Spinal cord (tissue), 10 donors: ENCODE results near the gene CBFA2T3. TPM values are rescaled to one million over a fixed set of nuclear protein-coding genes. Genes with fewer than 3 reads are reported as not detected.

ENCODE experiments used
- DNase-seq, 6 donors: peaks; one replicate each; pipeline versions ENCODE4 v3.0.0 to v3.0.0-alpha.2; 2013 to 2015; ENCODE audit warnings: low spot score in 6 of 6, low read depth in 4 of 6
- H3K27ac ChIP-seq: one replicate; pipeline ENCODE4 v1.5.1; 2013; ENCODE audit warnings: low read depth, low read length, control low read depth
- H3K27me3 ChIP-seq: one replicate; pipeline ENCODE4 v1.6.1; 2013; ENCODE audit warnings: low read length; ENCODE audit not compliant: control insufficient read depth, insufficient read depth
- H3K36me3 ChIP-seq: one replicate; pipeline ENCODE4 v1.6.1; 2013; ENCODE audit warnings: low read length; ENCODE audit not compliant: control insufficient read depth, insufficient read depth
- H3K4me1 ChIP-seq: one replicate; pipeline ENCODE4 v1.6.1; 2013; ENCODE audit warnings: low read length; ENCODE audit not compliant: control insufficient read depth, insufficient read depth
- H3K4me3 ChIP-seq: one replicate; pipeline ENCODE4 v1.5.1; 2013; ENCODE audit warnings: low read depth, low read length, control low read depth
- H3K9me3 ChIP-seq: one replicate; pipeline ENCODE4 v1.6.1; 2013; ENCODE audit warnings: low read length; ENCODE audit not compliant: control insufficient read depth, insufficient read depth
- WGBS: methylation state at CpG from one replicate; pipeline ENCODE4 v1.1.5; 2013; ENCODE audit warnings: missing lambda C conversion rate; ENCODE audit not compliant: insufficient coverage; 5-methylcytosine and 5-hydroxymethylcytosine counted together
- polyA plus RNA-seq, 2 donors: library from polyadenylated mRNA; unstranded; fragments of 120-200 nt; gene quantifications; one replicate each; pipeline ENCODE4 v1.2.1, GENCODE V29; 2013; ENCODE audit not compliant: insufficient read length in 2 of 2
- total RNA-seq, 2 donors: library from RNA; depleted of rRNA in 1 of 2; stranded (reverse); fragments of 120-200 nt in 1 of 2; fragments of >200 nt in 1 of 2; gene quantifications; one replicate each; pipeline versions ENCODE4 v1.2.3 to v1.2.4, GENCODE V29; 2013 to 2014
- donor health status: healthy.

The CBFA2T3 gene
- total and polyA plus RNA-seq, 4 donors, result 1.2 to 19.5 (median 11.0) TPM

GRCh38 chr16:88866151-88866920 lies 110.7 kb downstream of the CBFA2T3 start, which contains the start of gene PABPN1L:
Gene PABPN1L, minus strand, starts transcription at chr16:88866660. Its CDS starts 54 bp downstream, at chr16:88866606.
- H3K4me3 ChIP-seq, result no peak within 1 kb of the TSS
- H3K27ac ChIP-seq, result no peak within 1 kb of the TSS
- peaks cover 9% of the 10 kb centered on the region for H3K4me1 ChIP-seq
- peaks cover 36% of the 10 kb centered on the region for H3K36me3 ChIP-seq
- WGBS, result 78% methylated on average over 11 of the region's 20 CpGs
- no peak for DNase-seq
- H3K9me3 ChIP-seq, result no peaks in the 10 kb centered on the region
- H3K27me3 ChIP-seq, result no peaks in the 10 kb centered on the region

GRCh38 chr16:88865742-88866141 lies 111.3 kb downstream of the CBFA2T3 start:
- 88% methylated on average over 15 of the region's 15 CpGs for WGBS
- Histone ChIP-seq H3K36me3 (peaks cover 42% of the 10 kb centered on the region), H3K4me1 (peaks cover 5% of the 10 kb centered on the region), H3K27ac (no peak overlapping the region), H3K27me3 (no peaks in the 10 kb centered on the region), H3K4me3 (no peak overlapping the region), H3K9me3 (no peaks in the 10 kb centered on the region)
- DNase-seq, result no peak

- Histone ChIP-seq H3K27ac (no peak overlapping the region), H3K4me3 (no peak overlapping the region), H3K36me3 (peaks cover 46% of the 10 kb centered on the region), H3K9me3 (no peaks in the 10 kb centered on the region), H3K27me3 (no peaks in the 10 kb centered on the region), H3K4me1 (peaks cover under 1% of the 10 kb centered on the region)
- DNase-seq, result no peak
- WGBS, result 71% methylated on average over 14 of the region's 14 CpGs
Observed at GRCh38 chr16:88865310-88865709, 111.7 kb downstream of the CBFA2T3 start.

GRCh38 chr16:88864521-88864920 lies 112.5 kb downstream of the CBFA2T3 start:
- no peak for DNase-seq
- H3K36me3 ChIP-seq, result peaks cover 54% of the 10 kb centered on the region
- no peaks in the 10 kb centered on the region for H3K4me1 ChIP-seq
- no peak overlapping the region for H3K4me3 ChIP-seq
- H3K9me3 ChIP-seq, result no peaks in the 10 kb centered on the region
- H3K27ac ChIP-seq, result no peak overlapping the region
- 82% methylated on average over 12 of the region's 18 CpGs for WGBS
- H3K27me3 ChIP-seq, result no peaks in the 10 kb centered on the region

- Histone ChIP-seq H3K27me3 (no peaks in the 10 kb centered on the region), H3K4me1 (no peaks in the 10 kb centered on the region), H3K36me3 (peaks cover 58% of the 10 kb centered on the region), H3K4me3 (no peak overlapping the region), H3K27ac (no peak overlapping the region), H3K9me3 (no peaks in the 10 kb centered on the region)
- WGBS, result 86% methylated on average over 13 of the region's 15 CpGs
- DNase-seq, result no peak
Observed at GRCh38 chr16:88864099-88864498, 112.9 kb downstream of the CBFA2T3 start.

- peaks cover 3% of the 10 kb centered on the region for H3K4me1 ChIP-seq
- WGBS, result 87% methylated on average over 12 of the region's 13 CpGs
- H3K27me3 ChIP-seq, result no peaks in the 10 kb centered on the region
- H3K27ac ChIP-seq, result no peak overlapping the region
- DNase-seq, result no peak
- H3K36me3 ChIP-seq, result peaks cover 59% of the 10 kb centered on the region
- H3K9me3 ChIP-seq, result no peaks in the 10 kb centered on the region
- no peak overlapping the region for H3K4me3 ChIP-seq
Observed at GRCh38 chr16:88863426-88863825, 113.6 kb downstream of the CBFA2T3 start.

- peaks cover 7% of the 10 kb centered on the region for H3K4me1 ChIP-seq
- H3K4me3 ChIP-seq, result no peak overlapping the region
- H3K36me3 ChIP-seq, result peaks cover 58% of the 10 kb centered on the region
- no peak overlapping the region for H3K27ac ChIP-seq
- 89% methylated on average over 18 of the region's 25 CpGs for WGBS
- H3K27me3 ChIP-seq, result no peaks in the 10 kb centered on the region
- no peak for DNase-seq
- H3K9me3 ChIP-seq, result no peaks in the 10 kb centered on the region
Observed at GRCh38 chr16:88862968-88863367, 114.0 kb downstream of the CBFA2T3 start.

- no peak overlapping the region for H3K4me3 ChIP-seq
- H3K9me3 ChIP-seq, result no peaks in the 10 kb centered on the region
- H3K36me3 ChIP-seq, result peaks cover 55% of the 10 kb centered on the region
- peaks cover 14% of the 10 kb centered on the region for H3K4me1 ChIP-seq
- no peak for DNase-seq
- no peaks in the 10 kb centered on the region for H3K27me3 ChIP-seq
- H3K27ac ChIP-seq, result no peak overlapping the region
- WGBS, result 94% methylated on average over 15 of the region's 19 CpGs
Observed at GRCh38 chr16:88861359-88861758, 115.6 kb downstream of the CBFA2T3 start.

- H3K27ac ChIP-seq, result no peak overlapping the region
- H3K4me1 ChIP-seq, result peaks cover 24% of the 10 kb centered on the region
Observed at GRCh38 chr16:88859381-88860091, 117.5 kb downstream of the CBFA2T3 start.

More at GRCh38 chr16:88859381-88860091, 117.5 kb downstream of the CBFA2T3 start:
- WGBS, result 93% methylated on average over 19 of the region's 20 CpGs
- Histone ChIP-seq H3K36me3 (peaks cover 57% of the 10 kb centered on the region), H3K4me3 (no peak overlapping the region), H3K9me3 (no peaks in the 10 kb centered on the region), H3K27me3 (no peaks in the 10 kb centered on the region)
- no peak for DNase-seq
